OCI-LY1 (cell line): ENCODE results near the gene CWC15.

Experiments
- H2AFZ ChIP-seq: fragments of 200-600 bp; sonication (generic), shearing (Covaris generic); 2 replicates; pipeline ENCODE4 v1.6.0; 2014; ENCODE audit warnings: antibody characterized with exemption, mild to moderate bottlenecking, low read length
- H3F3A ChIP-seq: fragments of 200-600 bp; sonication (generic), shearing (Covaris generic); 2 replicates; pipeline ENCODE4 v1.6.0; 2014; ENCODE audit warnings: mild to moderate bottlenecking, antibody characterized with exemption, low read length, moderate library complexity; ENCODE audit not compliant: insufficient read depth
- H3K27ac ChIP-seq: fragments of 200-600 bp; sonication (generic); 2 replicates; pipeline ENCODE4 v1.5.1; 2014; ENCODE audit warnings: low read length, mixed run types, mild to moderate bottlenecking, low read depth; ENCODE audit not compliant: poor library complexity, severe bottlenecking
- H3K27me3 ChIP-seq: fragments of 200-600 bp; sonication (generic); 2 replicates; pipeline ENCODE4 v1.6.0; 2014; ENCODE audit warnings: antibody characterized with exemption, mild to moderate bottlenecking, low read length, moderate library complexity; ENCODE audit not compliant: insufficient read depth
- H3K36me3 ChIP-seq: fragments of 200-600 bp; sonication (generic); 2 replicates; pipeline ENCODE4 v1.6.1; 2014; ENCODE audit warnings: mild to moderate bottlenecking, antibody characterized with exemption, low read length, moderate library complexity, mixed read lengths; ENCODE audit not compliant: insufficient read depth
- H3K4me1 ChIP-seq: fragments of 200-600 bp; sonication (generic); 2 replicates; pipeline ENCODE4 v1.5.1; 2014; ENCODE audit warnings: mild to moderate bottlenecking, low read length, moderate library complexity; ENCODE audit not compliant: insufficient read depth, severe bottlenecking
- H3K4me2 ChIP-seq: fragments of 200-600 bp; sonication (generic), shearing (Covaris generic); 2 replicates; pipeline ENCODE4 v1.6.1; 2014; ENCODE audit warnings: low read length
- H3K4me3 ChIP-seq: fragments of 200-600 bp; sonication (generic); 2 replicates; pipeline ENCODE4 v1.5.1; 2014; ENCODE audit warnings: low read length, low read depth, mild to moderate bottlenecking, mixed read lengths; ENCODE audit not compliant: poor library complexity, severe bottlenecking
- H3K79me2 ChIP-seq: fragments of 200-600 bp; shearing (Covaris generic); 2 replicates; pipeline ENCODE4 v1.6.1; 2016; ENCODE audit warnings: mixed run types, low read length, mixed read lengths; ENCODE audit not compliant: insufficient read depth
- H3K9ac ChIP-seq: fragments of 200-600 bp; sonication (generic), shearing (Covaris generic); 2 replicates; pipeline ENCODE4 v1.6.1; 2014; ENCODE audit warnings: mild to moderate bottlenecking, low read length, mixed read lengths
- H3K9me2 ChIP-seq: fragments of 200-600 bp; sonication (generic), shearing (Covaris generic); 2 replicates; pipeline ENCODE4 v1.6.1; 2014; ENCODE audit warnings: low read depth, mild to moderate bottlenecking, low read length, mixed read lengths
- H3K9me3 ChIP-seq: fragments of 200-600 bp; shearing (Covaris generic); 2 replicates; pipeline ENCODE4 v1.6.1; 2014; ENCODE audit warnings: low read length, mixed read lengths
- H4K20me1 ChIP-seq: fragments of 200-600 bp; sonication (generic), shearing (Covaris generic); 2 replicates; pipeline ENCODE4 v1.6.0; 2016; ENCODE audit warnings: mild to moderate bottlenecking, low read length; ENCODE audit not compliant: insufficient read depth
- CTCF ChIP-seq: fragments of 200-600 bp; sonication (generic), shearing (Covaris generic); IDR thresholded peaks from 2 replicates; pipeline ENCODE4 v1.5.1; 2017; ENCODE audit warnings: mild to moderate bottlenecking, antibody characterized with exemption, low read length, moderate library complexity, mixed read lengths
- EZH2 ChIP-seq: fragments of 200-600 bp; sonication (generic), shearing (Covaris generic); IDR thresholded peaks from 2 replicates; pipeline ENCODE4 v1.8.0; 2017; ENCODE audit warnings: borderline replicate concordance, mixed run types, mild to moderate bottlenecking, antibody characterized with exemption, low read length, moderate library complexity, mixed read lengths

The CWC15 gene

GRCh38 chr11:94956963-94957362, 16.4 kb downstream of the CWC15 start:
- no peaks in the 10 kb centered on the region for H3K27me3 ChIP-seq
- peaks cover 14% of the 10 kb centered on the region; the same call in 1 of the 2 replicates for H3K36me3 ChIP-seq
- no peaks in the 10 kb centered on the region for H3F3A ChIP-seq
- H3K9me2 ChIP-seq, result no peaks in the 10 kb centered on the region
- no peak overlapping the region for H3K27ac ChIP-seq
- H3K4me2 ChIP-seq, result no peak overlapping the region
- H3K4me1 ChIP-seq, result no peaks in the 10 kb centered on the region
- H2AFZ ChIP-seq, result no peak overlapping the region
- no peaks in the 10 kb centered on the region for H3K9me3 ChIP-seq
- no peaks in the 10 kb centered on the region for H4K20me1 ChIP-seq
- H3K79me2 ChIP-seq, result no peaks in the 10 kb centered on the region
- H3K4me3 ChIP-seq, result no peak overlapping the region
- no peak overlapping the region for H3K9ac ChIP-seq
- TF ChIP-seq CTCF (no peak), EZH2 (no peak)

- H3K4me3 ChIP-seq, result no peak overlapping the region
- no peak overlapping the region for H3K27ac ChIP-seq
- no peaks in the 10 kb centered on the region for H3K36me3 ChIP-seq
- no peak overlapping the region for H3K4me2 ChIP-seq
- H3K9me2 ChIP-seq, result no peaks in the 10 kb centered on the region
- no peaks in the 10 kb centered on the region for H3K4me1 ChIP-seq
- no peaks in the 10 kb centered on the region for H3K9me3 ChIP-seq
- H3K79me2 ChIP-seq, result no peaks in the 10 kb centered on the region
- no peaks in the 10 kb centered on the region for H3F3A ChIP-seq
- no peak overlapping the region for H2AFZ ChIP-seq
- TF ChIP-seq CTCF (no peak), EZH2 (no peak)
- no peaks in the 10 kb centered on the region for H4K20me1 ChIP-seq
- no peak overlapping the region for H3K9ac ChIP-seq
- H3K27me3 ChIP-seq, result no peaks in the 10 kb centered on the region
Observed at GRCh38 chr11:94954753-94955152, 18.6 kb downstream of the CWC15 start.

- H3K4me3 ChIP-seq, result no peak overlapping the region
- H3K79me2 ChIP-seq, result no peaks in the 10 kb centered on the region
- no peak for TF ChIP-seq CTCF
- no peak overlapping the region for H2AFZ ChIP-seq
- no peak overlapping the region for H3K9ac ChIP-seq
- H3K27me3 ChIP-seq, result no peaks in the 10 kb centered on the region
- H3K36me3 ChIP-seq, result no peaks in the 10 kb centered on the region
- H4K20me1 ChIP-seq, result no peaks in the 10 kb centered on the region
- no peak overlapping the region for H3K4me2 ChIP-seq
- H3K9me3 ChIP-seq, result no peaks in the 10 kb centered on the region
- H3K9me2 ChIP-seq, result no peaks in the 10 kb centered on the region
- H3F3A ChIP-seq, result no peaks in the 10 kb centered on the region
- H3K27ac ChIP-seq, result no peak overlapping the region
- no peaks in the 10 kb centered on the region for H3K4me1 ChIP-seq
Observed at GRCh38 chr11:94948070-94948617, 25.2 kb downstream of the CWC15 start.
